G401 (cell line): ENCODE data around the gene HABP2. TPM values are rescaled to one million over a fixed set of nuclear protein-coding genes. Genes with fewer than 3 reads are reported as not detected.

Experiments used
- DNase-seq: peaks from one replicate; pipeline ENCODE4 v3.0.0-alpha.2; 2015; ENCODE audit warnings: low spot score
- in situ Hi-C: cut with HindIII; loops from 2 replicates; pipeline ENCODE4 v1.10.0; 2016; ENCODE audit warnings: low sequenced_read_pairs, mixed read lengths
- total RNA-seq: library from RNA; depleted of rRNA; stranded (reverse); fragments of >200 nt; shearing (Covaris generic); gene quantifications from 2 replicates; pipeline ENCODE4 v1.2.3, GENCODE V29; 2014; rRNA removed

HABP2 gene
- not detected in 2 replicates for total RNA-seq

GRCh38 chr10:113552701-113553100 is at the start of gene HABP2:
Gene HABP2 (plus strand): TSS chr10:113553053. CDS start chr10:113553122, 69 bp downstream.
- in situ Hi-C loops: no loop called here
- no peak for DNase-seq

GRCh38 chr10:113503930-113504329 is 48.9 kb upstream of the HABP2 start:
- DNase-seq: no peak
- in situ Hi-C loops: no loop called here

- in situ Hi-C loops: no loop called here
- no peak for DNase-seq
Measured at GRCh38 chr10:113504423-113504822, 48.4 kb upstream of the HABP2 start.

- DNase-seq: no peak
- in situ Hi-C loops: no loop called here
Measured at GRCh38 chr10:113506476-113506875, 46.4 kb upstream of the HABP2 start.

- no peak for DNase-seq
- in situ Hi-C loops: no loop called here
Measured at GRCh38 chr10:113511419-113511818, 41.4 kb upstream of the HABP2 start.

GRCh38 chr10:113515161-113515560 is 37.7 kb upstream of the HABP2 start:
- no peak for DNase-seq
- in situ Hi-C loops: no loop called here

- in situ Hi-C loops: no loop called here
- DNase-seq: no peak
Measured at GRCh38 chr10:113515601-113516000, 37.3 kb upstream of the HABP2 start.

- no peak for DNase-seq
- in situ Hi-C loops: no loop called here
Measured at GRCh38 chr10:113516061-113516460, 36.8 kb upstream of the HABP2 start.

- DNase-seq: no peak
- in situ Hi-C loops: no loop called here
Measured at GRCh38 chr10:113517165-113517900, 35.5 kb upstream of the HABP2 start.

- DNase-seq: no peak
- in situ Hi-C loops: no loop called here
Measured at GRCh38 chr10:113517901-113518260, 35.0 kb upstream of the HABP2 start.

- in situ Hi-C loops: no loop called here
- DNase-seq: no peak
Measured at GRCh38 chr10:113518415-113518814, 34.4 kb upstream of the HABP2 start.

- no peak for DNase-seq
- in situ Hi-C loops: no loop called here
Measured at GRCh38 chr10:113518816-113519591, 33.8 kb upstream of the HABP2 start.

GRCh38 chr10:113519681-113520115 is 33.2 kb upstream of the HABP2 start:
- DNase-seq: no peak
- in situ Hi-C loops: no loop called here

GRCh38 chr10:113520261-113520660 is 32.6 kb upstream of the HABP2 start:
- in situ Hi-C loops: no loop called here
- DNase-seq: no peak

GRCh38 chr10:113520690-113521474 is 32.0 kb upstream of the HABP2 start:
- peak; percentile 33 for DNase-seq
- in situ Hi-C loops: no loop called here

- no peak for DNase-seq
- in situ Hi-C loops: no loop called here
Measured at GRCh38 chr10:113521475-113521795, 31.4 kb upstream of the HABP2 start.

- no peak for DNase-seq
- in situ Hi-C loops: no loop called here
Measured at GRCh38 chr10:113522460-113522859, 30.4 kb upstream of the HABP2 start.

- in situ Hi-C loops: no loop called here
- DNase-seq: no peak
Measured at GRCh38 chr10:113523071-113523470, 29.8 kb upstream of the HABP2 start.

- no peak for DNase-seq
- in situ Hi-C loops: no loop called here
Measured at GRCh38 chr10:113523628-113524027, 29.2 kb upstream of the HABP2 start.

- in situ Hi-C loops: no loop called here
- no peak for DNase-seq
Measured at GRCh38 chr10:113524120-113524519, 28.7 kb upstream of the HABP2 start.
